GM21381 (cell line): ENCODE measurements around the gene CX3CR1.
A peak's percentile ranks its signal among the peaks of the same experiment; 100 is the strongest.

ENCODE experiments used
- ATAC-seq: cut with Tn5 transposase; IDR thresholded peaks from one replicate; pipeline ENCODE4 v1.9.1; 2021; ENCODE audit warnings: mild to moderate bottlenecking, moderate library complexity; ENCODE audit not compliant: unreplicated experiment

The CX3CR1 gene

GRCh38 chr3:39271363-39271914, 8.4 kb downstream of the CX3CR1 start:
- ATAC-seq = no peak

- ATAC-seq = no peak
These were observed 10.3 kb downstream of the CX3CR1 start for GRCh38 chr3:39269528-39269927.

GRCh38 chr3:39268549-39268900, 11.3 kb downstream of the CX3CR1 start:
- ATAC-seq = no peak

- ATAC-seq = no peak
These were observed 11.9 kb downstream of the CX3CR1 start for GRCh38 chr3:39267631-39268548.

GRCh38 chr3:39264053-39264452, 15.8 kb downstream of the CX3CR1 start:
- ATAC-seq = no peak

- no peak for ATAC-seq
These were observed 16.3 kb downstream of the CX3CR1 start for GRCh38 chr3:39263576-39263975.

- no peak for ATAC-seq
These were observed 17.0 kb downstream of the CX3CR1 start for GRCh38 chr3:39262846-39263245.

- no peak for ATAC-seq
These were observed 18.1 kb downstream of the CX3CR1 start for GRCh38 chr3:39261726-39262125.

GRCh38 chr3:39260957-39261356, 18.9 kb downstream of the CX3CR1 start:
- ATAC-seq = no peak

- ATAC-seq = no peak
These were observed 19.5 kb downstream of the CX3CR1 start for GRCh38 chr3:39260318-39260717.

GRCh38 chr3:39255503-39256325, 24.1 kb downstream of the CX3CR1 start:
- peak; percentile 98 for ATAC-seq

GRCh38 chr3:39254806-39255449, 24.9 kb downstream of the CX3CR1 start:
- no peak for ATAC-seq

GRCh38 chr3:39251576-39251975, 28.3 kb downstream of the CX3CR1 start:
- no peak for ATAC-seq

GRCh38 chr3:39250116-39250747, 29.6 kb downstream of the CX3CR1 start:
- no peak for ATAC-seq

GRCh38 chr3:39249453-39250115, 30.3 kb downstream of the CX3CR1 start:
- peak; percentile 61 for ATAC-seq

GRCh38 chr3:39241561-39241960, 38.3 kb downstream of the CX3CR1 start:
- no peak for ATAC-seq

GRCh38 chr3:39237027-39237426, 42.8 kb downstream of the CX3CR1 start:
- no peak for ATAC-seq

- no peak for ATAC-seq
These were observed 45.2 kb downstream of the CX3CR1 start for GRCh38 chr3:39234651-39235050.

- ATAC-seq = no peak
These were observed 47.0 kb downstream of the CX3CR1 start for GRCh38 chr3:39232859-39233258.

- no peak for ATAC-seq
These were observed 49.4 kb downstream of the CX3CR1 start for GRCh38 chr3:39230453-39230852.
